Activated T-cell treated with anti-CD3 and anti-CD28 coated beads, Interleukin-2, amount 50 U/mL, for 1 hour (primary cell): ENCODE measurements around the gene PGGHG.

Source experiments
- DNase-seq: peaks from one replicate; pipeline ENCODE4 v3.0.0-alpha.2; 2020

Gene PGGHG

DNA sequence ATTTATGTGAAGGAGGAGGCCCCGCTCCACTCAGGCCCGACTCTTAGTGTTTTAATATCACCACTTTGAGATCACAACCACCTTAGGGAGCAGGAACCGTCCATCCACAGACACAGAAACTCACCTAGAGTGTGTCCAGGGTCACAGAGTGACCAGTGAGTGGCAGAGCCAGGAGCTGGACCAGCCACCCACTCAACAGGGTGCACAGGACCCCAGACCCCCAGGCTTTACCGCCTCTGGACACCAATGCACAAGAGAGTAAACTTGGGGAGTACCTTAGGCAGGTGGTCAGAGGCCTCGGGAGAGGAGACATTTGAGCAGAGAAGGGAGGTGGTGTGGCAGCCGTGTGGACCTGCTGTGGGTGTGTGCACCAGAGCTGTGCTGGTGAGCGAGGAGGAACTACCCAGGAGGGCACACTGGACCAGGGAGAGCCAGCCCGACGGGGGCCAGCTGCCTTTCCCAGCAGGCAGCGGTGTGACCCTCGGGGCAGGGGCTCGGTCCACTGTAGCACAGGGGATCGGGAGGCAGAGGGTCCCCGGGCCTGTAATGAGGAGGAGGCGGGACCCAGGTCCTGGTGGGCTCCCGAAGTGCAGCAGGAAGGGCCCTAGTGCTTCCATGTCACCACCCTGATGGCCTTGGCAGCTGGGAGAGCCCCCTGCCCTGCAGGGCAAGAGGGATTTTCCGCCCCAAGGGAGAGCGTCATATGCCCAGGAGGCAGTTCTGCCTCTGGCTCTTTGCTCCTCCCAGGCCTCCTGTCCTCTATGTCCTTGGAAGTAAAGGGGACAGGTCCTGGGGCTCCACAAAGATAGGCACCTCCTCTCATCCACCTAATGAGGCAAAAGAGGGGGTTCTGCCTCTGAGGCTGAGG, 18.2 kb upstream of the PGGHG start:
- DNase-seq, result no peak

- DNase-seq, result no peak
Measured at GRCh38 chr11:271319-271715, 17.6 kb upstream of the PGGHG start.

DNA sequence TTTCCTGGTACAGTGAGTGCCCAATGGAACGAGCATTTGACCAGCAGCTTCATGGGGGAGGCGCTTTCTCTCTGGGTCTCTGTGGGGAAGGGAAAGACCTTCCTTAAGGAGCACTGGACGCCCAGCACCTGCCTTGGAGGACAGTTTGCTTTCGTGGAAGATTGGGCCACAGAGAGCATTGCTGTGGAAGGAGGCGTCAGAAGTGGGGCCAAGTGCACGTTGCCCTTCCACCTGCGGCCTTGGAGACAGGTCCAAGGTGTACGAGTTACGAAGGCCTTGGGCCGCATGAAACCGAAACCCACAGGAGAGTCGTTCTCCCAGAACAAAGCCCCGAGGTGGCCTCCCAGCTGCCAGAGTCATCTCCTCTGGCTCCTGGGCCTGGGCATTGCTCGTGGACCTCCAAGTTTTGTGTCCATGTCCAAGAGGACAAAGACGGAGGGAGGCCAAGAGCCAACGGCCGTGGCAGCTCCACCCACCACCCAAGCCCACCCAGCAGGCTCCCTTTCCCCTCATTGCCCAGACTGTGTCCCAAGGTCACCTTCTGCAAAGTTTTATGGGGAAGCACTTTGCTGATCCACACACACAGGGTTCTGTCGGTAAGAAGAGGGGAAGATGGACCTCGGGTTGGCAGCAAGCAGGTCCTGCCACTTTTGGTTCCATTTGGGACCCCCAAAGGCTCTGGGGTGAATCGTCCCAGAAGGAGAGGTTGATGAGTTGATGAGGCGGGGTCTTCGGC, 16.6 kb upstream of the PGGHG start:
- DNase-seq, result no peak

DNA sequence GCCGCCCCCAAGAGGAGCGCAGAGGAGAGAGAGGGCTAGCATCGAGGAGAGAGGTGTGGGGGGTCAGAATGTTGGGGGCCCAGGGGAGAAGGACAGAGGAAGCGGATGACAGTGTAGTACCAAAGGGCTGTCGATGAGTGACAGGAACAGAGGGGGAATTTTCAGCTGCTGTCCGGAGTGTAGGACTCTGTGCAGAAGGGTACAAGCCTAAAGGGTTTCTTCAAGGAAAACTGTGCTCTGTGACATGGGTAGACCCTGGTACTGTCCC, 16.1 kb upstream of the PGGHG start:
- no peak for DNase-seq

GRCh38 chr11:276219-276618, 12.7 kb upstream of the PGGHG start:
- no peak for DNase-seq

DNA sequence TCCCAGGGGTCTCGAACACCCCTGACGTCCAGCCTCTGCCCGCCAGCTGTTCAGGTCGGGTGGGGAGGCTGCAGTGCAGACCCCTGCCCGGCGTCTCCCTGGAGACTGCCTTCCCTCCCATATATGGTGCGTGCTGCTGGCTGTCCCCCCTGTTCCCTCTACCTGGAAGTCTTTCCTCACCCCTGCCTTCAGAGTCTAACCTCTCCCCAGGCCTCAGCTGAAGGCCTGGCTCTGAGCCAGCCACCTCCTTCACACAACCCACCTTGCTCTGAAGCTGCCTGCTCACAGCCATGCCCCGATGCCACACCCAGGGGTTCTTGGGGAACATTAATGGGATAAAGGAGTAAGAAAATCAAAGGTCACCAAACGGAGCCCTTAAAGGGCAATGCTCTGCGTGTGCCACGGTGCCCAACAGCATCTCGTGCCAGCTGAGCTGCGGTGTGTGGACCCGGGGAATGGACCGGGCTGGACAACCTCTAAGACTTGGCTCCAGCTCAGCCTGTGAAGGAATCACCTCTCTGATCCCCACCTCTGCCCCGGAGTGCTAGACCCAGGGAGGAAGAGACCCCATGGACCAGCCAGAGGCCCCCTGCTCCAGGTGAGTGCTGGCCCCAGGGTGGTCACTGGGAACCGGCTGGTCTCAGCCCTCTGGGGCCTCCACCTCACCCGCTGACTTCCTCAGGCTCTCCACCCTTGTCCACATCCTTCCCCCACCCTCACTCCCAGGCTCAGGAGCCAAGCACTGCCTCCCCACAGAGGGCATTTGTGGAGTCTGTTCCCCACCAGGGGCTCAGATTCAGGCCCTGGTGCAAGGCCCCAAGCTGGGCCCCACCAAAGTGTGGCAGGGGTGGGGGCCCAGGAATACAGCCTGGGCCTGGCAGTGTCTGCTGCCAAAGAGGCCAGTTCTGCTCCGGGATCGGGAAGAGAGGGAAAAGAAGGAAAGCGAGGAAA, 10.7 kb upstream of the PGGHG start, which contains the start of gene NLRP6:
Gene NLRP6, plus strand, starts transcription at position 407 of the 951 bp plus-strand sequence. Its CDS starts 163 bp downstream, at position 570.
- no peak for DNase-seq

DNA sequence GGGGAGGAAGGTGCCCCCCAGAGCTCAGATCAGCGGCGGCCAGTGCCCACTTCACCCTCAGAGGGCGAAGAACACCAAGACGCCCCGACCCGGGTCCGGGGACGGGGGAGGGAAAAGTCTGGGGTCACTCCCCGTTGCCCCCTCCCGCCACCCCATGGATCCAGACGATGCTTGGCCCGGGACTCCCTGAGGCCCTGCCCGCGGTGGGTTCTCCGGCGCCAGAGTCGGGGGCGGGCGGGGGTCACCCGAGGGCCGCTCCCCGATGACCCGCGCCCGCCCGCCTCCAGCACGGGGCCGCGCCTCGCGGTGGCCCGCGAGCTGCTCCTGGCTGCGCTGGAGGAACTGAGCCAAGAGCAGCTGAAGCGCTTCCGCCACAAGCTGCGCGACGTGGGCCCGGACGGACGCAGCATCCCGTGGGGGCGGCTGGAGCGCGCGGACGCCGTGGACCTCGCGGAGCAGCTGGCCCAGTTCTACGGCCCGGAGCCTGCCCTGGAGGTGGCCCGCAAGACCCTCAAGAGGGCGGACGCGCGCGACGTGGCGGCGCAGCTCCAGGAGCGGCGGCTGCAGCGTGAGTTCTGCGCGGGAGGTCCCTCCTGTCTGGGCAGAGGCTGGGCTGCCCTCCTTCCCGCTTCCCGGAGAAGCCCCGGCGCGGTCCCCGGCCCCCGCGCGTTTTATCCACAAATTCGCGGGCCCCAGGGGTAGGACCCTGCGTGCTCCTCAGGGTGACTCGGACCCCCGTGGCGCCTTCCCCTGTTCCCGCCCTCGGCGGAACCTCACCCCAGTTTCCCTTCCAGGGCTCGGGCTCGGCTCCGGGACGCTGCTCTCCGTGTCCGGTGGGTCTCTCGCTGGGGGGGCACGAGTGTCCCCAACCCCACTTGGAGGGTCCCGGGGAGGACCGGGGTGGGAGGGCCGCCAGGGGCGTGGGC, 9.6 kb upstream of the PGGHG start:
- peak; percentile 48 for DNase-seq

GRCh38 chr11:279966-280705, 8.8 kb upstream of the PGGHG start:
- peak; percentile 64 for DNase-seq

DNA sequence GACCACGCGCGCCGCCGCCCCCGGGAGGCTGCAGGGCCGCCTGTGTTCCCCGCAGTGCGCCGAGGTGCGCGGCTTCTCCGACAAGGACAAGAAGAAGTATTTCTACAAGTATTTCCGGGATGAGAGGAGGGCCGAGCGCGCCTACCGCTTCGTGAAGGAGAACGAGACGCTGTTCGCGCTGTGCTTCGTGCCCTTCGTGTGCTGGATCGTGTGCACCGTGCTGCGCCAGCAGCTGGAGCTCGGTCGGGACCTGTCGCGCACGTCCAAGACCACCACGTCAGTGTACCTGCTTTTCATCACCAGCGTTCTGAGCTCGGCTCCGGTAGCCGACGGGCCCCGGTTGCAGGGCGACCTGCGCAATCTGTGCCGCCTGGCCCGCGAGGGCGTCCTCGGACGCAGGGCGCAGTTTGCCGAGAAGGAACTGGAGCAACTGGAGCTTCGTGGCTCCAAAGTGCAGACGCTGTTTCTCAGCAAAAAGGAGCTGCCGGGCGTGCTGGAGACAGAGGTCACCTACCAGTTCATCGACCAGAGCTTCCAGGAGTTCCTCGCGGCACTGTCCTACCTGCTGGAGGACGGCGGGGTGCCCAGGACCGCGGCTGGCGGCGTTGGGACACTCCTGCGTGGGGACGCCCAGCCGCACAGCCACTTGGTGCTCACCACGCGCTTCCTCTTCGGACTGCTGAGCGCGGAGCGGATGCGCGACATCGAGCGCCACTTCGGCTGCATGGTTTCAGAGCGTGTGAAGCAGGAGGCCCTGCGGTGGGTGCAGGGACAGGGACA, 8.0 kb upstream of the PGGHG start:
- peak; percentile 63 for DNase-seq

- no peak for DNase-seq
Measured at GRCh38 chr11:281486-282161, 7.3 kb upstream of the PGGHG start.

- DNase-seq, result no peak
Measured at GRCh38 chr11:282171-282570, 6.8 kb upstream of the PGGHG start.

- no peak for DNase-seq
Measured at GRCh38 chr11:282630-283360, 6.1 kb upstream of the PGGHG start.

DNA sequence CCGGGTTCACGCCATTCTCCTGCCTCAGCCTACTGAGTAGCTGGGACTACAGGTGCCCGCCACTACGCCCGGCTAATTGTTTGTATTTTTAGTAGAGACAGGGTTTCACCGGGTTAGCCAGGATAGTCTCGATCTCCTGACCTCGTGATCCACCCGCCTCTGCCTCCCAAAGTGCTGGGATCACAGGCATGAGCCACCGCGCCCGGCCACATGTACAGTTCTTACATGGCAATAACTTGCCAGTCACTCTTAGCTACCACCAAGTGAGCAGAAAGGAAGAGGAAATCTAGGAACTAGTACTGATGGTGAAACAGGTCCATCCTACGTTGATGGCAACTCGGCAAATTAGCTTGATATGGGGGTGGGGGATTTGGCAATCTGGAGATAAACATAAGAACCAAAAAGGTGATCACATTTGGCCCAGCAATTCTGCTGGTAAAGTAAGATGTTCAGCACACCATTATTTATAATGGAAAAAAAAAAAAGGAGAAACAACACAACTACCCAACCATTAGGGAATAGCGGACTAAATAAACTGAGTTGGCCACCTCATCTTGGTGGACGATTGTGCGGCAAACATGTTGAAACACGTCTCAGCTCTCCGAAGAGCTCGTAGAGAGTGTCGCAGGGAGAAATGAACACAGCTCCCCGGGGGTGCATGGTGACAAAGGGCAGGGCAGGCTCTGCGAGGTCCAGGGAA, 5.4 kb upstream of the PGGHG start:
- DNase-seq, result no peak

GRCh38 chr11:284105-285020, 4.6 kb upstream of the PGGHG start:
- DNase-seq, result no peak

DNA sequence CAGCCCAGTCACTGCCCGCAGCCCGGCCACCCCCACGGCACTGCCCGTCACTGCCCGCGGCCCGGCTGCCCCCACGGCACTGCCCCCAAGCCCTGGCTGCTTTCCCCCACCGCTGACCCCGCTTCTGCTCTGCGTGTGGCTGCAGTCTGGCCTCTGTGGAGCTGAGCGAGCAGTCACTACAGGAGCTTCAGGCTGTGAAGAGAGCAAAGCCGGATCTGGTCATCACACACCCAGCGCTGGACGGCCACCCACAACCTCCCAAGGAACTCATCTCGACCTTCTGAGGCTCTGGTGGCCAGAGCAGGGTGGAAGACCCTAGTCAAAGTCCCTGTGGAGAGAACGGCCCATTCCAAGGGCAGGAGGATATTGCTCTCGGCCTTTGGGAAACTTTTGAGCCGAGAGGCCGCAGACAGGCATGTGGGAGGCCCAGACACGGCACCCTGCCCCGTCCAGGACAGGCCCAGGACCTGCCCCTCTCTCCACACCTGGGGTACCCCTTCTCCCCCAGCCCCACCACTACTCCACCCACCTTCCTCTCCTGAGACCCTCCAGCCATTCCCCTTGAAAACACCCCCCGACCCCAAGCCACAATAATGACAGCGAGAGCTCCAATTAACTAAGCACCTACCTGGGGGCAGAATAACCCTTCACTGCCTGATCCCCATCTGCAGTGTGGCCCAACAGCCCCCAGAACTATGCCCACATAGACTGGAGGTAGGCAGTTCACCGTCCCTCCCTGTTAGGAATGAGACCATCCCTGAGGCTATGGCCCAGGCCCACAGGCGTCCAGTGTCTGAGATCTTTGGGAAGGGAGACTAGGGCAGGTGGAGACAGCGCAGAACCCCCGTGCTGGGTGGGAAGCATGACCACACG, 3.7 kb upstream of the PGGHG start:
- DNase-seq, result no peak

DNA sequence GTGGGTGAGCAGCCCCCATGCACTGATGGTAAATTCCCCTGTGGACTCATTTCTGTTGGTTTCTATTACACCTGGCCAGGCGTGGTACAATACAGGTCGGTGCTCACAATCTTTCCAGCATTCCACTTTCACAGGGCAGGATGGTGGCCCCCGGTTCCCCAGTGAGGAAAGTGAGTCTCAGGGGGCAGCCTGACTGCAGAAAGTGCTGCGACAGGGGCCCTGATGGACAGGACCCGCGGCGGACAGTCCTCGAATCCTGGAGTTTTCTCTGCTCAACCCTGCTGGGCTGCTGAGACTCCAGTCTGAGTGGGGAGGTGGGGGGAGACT, 3.1 kb upstream of the PGGHG start:
- DNase-seq, result no peak
